Measurements from ENCODE around the gene ZBTB8OS. TPM values are rescaled to one million over a fixed set of nuclear protein-coding genes. Genes with fewer than 3 reads are reported as not detected.
"Not testable (repeated sequence)": the region's sequence is repeated elsewhere in the genome, so short reads cannot be mapped to it uniquely, and the experiment has no call there.

The ZBTB8OS gene
- total RNA-seq: 10 to 100 TPM; 42.4 to 45.7 TPM

DNA sequence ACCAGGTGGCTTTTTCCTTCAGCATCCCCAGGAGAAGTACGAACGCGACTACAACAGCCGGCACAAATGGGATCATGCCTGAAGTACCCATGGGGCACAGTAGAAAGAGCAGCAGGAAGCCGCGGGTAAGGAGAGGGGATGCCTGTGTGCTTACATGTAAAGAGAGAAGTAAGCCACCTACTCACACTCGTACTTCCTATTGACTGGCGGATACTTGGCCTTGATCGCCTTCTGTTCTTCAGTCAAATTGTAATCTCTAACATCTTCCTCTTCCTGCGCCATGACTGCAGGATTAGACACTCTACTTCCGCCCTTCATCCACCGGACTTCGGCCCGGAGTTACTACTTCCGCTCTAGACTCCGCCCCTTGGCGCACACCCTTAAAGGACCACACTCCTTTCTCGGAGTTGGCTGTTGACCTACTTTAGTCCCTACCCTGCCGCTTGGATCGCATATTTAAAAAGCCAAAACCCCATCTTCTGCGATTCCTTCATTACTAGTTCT, at the start of gene ZBTB8OS:
Gene ZBTB8OS (minus strand): TSS at position 303 of the 504 bp plus-strand sequence. CDS start 21 bp downstream, at position 282.
- peaks cover 13% of the 10 kb centered on the region for H3K4me1 ChIP-seq
- H3K27ac ChIP-seq: peak within 1 kb of the TSS; percentile 98
- H3K4me3 ChIP-seq: peak within 1 kb of the TSS; percentile 89
- H3K9me3 ChIP-seq: no peaks in the 10 kb centered on the region
- intact Hi-C loops (cut with DNase I): no loop called here
- peak; percentile 95 for DNase-seq
- H3K27me3 ChIP-seq: no peaks in the 10 kb centered on the region
- no peaks in the 10 kb centered on the region for H3K36me3 ChIP-seq
- peak within 1 kb of the TSS; percentile 89 to 96 for H3K9ac ChIP-seq (ENCODE audit: low read depth in 2 of 2, low read length in 2 of 2)
- TF ChIP-seq CTCF (IDR thresholded peaks at IDR 0.05): no peak

GRCh38 chr1:32696996-32697395, 46.6 kb upstream of the ZBTB8OS start:
- H3K27ac ChIP-seq; H3K9me3 ChIP-seq; H3K4me1 ChIP-seq; H3K9ac ChIP-seq (ENCODE audit: low read depth in 2 of 2, low read length in 2 of 2); H3K27me3 ChIP-seq; H3K4me3 ChIP-seq; intact Hi-C loops (cut with DNase I); DNase-seq; H3K36me3 ChIP-seq: not testable (repeated sequence)

GRCh38 chr1:32696041-32696440, 45.7 kb upstream of the ZBTB8OS start:
- no peaks in the 10 kb centered on the region for H3K4me1 ChIP-seq
- TF ChIP-seq CTCF (IDR thresholded peaks at IDR 0.05): no peak
- no peak overlapping the region for H3K4me3 ChIP-seq
- no peaks in the 10 kb centered on the region for H3K36me3 ChIP-seq
- no peak overlapping the region for H3K27ac ChIP-seq
- no peaks in the 10 kb centered on the region for H3K27me3 ChIP-seq
- no peak overlapping the region for H3K9ac ChIP-seq (ENCODE audit: low read depth in 2 of 2, low read length in 2 of 2)
- H3K9me3 ChIP-seq: no peaks in the 10 kb centered on the region
- intact Hi-C loops (cut with DNase I): no loop called here
- DNase-seq: no peak

GRCh38 chr1:32695098-32695904, 45.0 kb upstream of the ZBTB8OS start:
- Histone ChIP-seq H3K27ac (no peak overlapping the region), H3K4me3 (no peak overlapping the region), H3K9me3 (no peaks in the 10 kb centered on the region), H3K27me3 (no peaks in the 10 kb centered on the region), H3K36me3 (no peaks in the 10 kb centered on the region), H3K4me1 (no peaks in the 10 kb centered on the region), H3K9ac (ENCODE audit: low read depth in 2 of 2, low read length in 2 of 2) (no peak overlapping the region)
- DNase-seq: peak; percentile 50
- TF ChIP-seq CTCF (IDR thresholded peaks at IDR 0.05): no peak
- intact Hi-C loops (cut with DNase I): no loop called here

DNA sequence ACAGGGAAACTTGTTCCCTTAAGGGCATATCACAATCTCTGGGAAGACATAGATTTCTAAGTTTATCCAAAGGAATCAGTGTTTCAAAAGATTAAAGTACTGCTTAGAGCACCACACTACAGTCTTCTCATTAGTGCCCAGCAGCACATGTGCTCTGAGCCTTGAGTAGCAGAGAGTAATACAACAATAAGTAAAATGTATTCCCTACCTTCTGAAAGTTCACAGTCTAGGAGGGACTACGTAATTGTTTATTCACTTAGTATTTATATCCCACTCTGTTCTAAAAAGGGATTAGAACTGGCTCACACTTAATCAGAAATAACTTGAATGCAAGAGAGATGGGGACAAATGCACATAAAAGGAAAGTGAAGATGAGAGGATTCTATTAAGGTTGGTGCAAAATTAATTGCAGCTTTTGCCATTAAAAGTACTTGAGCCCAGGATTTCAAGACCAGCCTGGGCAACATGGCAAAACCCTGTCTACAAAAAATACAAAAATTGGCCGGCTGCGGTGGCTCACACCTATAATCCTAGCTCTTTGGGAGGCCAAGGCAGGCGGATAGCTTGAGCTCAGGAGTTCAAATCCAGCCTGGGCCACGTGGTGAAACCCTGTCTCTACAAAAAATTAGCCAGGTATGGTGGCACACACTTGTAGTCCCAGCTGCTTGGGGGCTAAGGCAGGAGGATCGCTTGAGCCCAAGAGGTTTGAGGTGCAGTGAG, 43.3 kb upstream of the ZBTB8OS start:
- H3K27ac ChIP-seq: no peak overlapping the region
- intact Hi-C loops (cut with DNase I): no loop called here
- no peaks in the 10 kb centered on the region for H3K9me3 ChIP-seq
- no peaks in the 10 kb centered on the region for H3K27me3 ChIP-seq
- no peaks in the 10 kb centered on the region for H3K36me3 ChIP-seq
- no peak for TF ChIP-seq CTCF (IDR thresholded peaks at IDR 0.05)
- H3K4me1 ChIP-seq: no peaks in the 10 kb centered on the region
- no peak overlapping the region for H3K9ac ChIP-seq (ENCODE audit: low read depth in 2 of 2, low read length in 2 of 2)
- no peak for DNase-seq
- no peak overlapping the region for H3K4me3 ChIP-seq

Data from colonic mucosa (tissue), 4 donors.